Ishikawa (cell line): ENCODE results near the gene NF1.

Experiments
- CEBPB ChIP-seq: IDR thresholded peaks from 2 replicates; pipeline ENCODE4 v1.6.1; 2012
- EGR1 ChIP-seq: IDR thresholded peaks from 2 replicates; pipeline ENCODE4 v1.6.1; 2012
- EP300 ChIP-seq: IDR thresholded peaks from 2 replicates; pipeline ENCODE4 v1.6.1; 2012; ENCODE audit warnings: borderline replicate concordance
- FOXM1 ChIP-seq: IDR thresholded peaks from 2 replicates; pipeline ENCODE4 v1.6.1; 2012; ENCODE audit warnings: low read depth, borderline replicate concordance
- RAD21 ChIP-seq: IDR thresholded peaks from 2 replicates; pipeline ENCODE4 v1.6.1; 2012; ENCODE audit warnings: low read depth
- TAF1 ChIP-seq: IDR thresholded peaks from 2 replicates; pipeline ENCODE4 v1.6.1; 2012; ENCODE audit warnings: low read depth, mild to moderate bottlenecking
- YY1 ChIP-seq: IDR thresholded peaks from 2 replicates; pipeline ENCODE4 v1.6.1; 2012; ENCODE audit warnings: low read depth
- ZBTB7A ChIP-seq: IDR thresholded peaks from 2 replicates; pipeline ENCODE4 v1.6.1; 2012; ENCODE audit warnings: low read depth
- TF ChIP-seq, protein P1 (sequence below): IDR thresholded peaks from 2 replicates; pipeline ENCODE4 v1.6.1; 2012
- TF ChIP-seq, protein P2 (sequence below): IDR thresholded peaks from 2 replicates; pipeline ENCODE4 v1.6.1; 2012; ENCODE audit warnings: low read depth, mild to moderate bottlenecking

DNA sequence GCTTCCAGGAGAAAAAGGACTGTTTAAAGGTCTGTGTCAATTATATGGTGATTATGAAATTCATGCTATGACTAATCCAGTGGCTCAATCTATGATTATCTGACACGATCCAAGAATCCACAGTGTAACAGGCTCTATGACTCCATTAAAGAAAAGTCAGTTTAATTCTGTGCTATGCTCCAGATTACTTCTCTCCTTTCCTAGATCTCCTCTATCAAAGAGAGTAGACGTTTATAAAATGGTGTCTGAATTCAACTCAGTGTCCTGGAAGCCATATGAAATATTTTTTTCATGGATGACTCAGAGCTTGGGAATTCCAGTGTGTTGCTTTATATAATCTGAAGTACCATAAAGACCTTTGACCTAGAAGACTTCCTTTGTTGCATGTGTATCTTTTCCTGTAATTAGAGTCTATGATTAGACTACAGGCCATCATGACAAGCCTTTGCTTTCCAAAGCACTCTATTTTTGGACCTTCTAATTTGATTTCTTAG lies 27.0 kb upstream of the NF1 start:
- TF ChIP-seq YY1 (no peak), EP300 (no peak), FOXM1 (no peak), RAD21 (no peak), ZBTB7A (no peak), TAF1 (no peak), CEBPB (no peak), EGR1 (no peak)
- TF ChIP-seq, protein P1, sequence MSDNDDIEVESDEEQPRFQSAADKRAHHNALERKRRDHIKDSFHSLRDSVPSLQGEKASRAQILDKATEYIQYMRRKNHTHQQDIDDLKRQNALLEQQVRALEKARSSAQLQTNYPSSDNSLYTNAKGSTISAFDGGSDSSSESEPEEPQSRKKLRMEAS: no peak
- TF ChIP-seq, protein P2, sequence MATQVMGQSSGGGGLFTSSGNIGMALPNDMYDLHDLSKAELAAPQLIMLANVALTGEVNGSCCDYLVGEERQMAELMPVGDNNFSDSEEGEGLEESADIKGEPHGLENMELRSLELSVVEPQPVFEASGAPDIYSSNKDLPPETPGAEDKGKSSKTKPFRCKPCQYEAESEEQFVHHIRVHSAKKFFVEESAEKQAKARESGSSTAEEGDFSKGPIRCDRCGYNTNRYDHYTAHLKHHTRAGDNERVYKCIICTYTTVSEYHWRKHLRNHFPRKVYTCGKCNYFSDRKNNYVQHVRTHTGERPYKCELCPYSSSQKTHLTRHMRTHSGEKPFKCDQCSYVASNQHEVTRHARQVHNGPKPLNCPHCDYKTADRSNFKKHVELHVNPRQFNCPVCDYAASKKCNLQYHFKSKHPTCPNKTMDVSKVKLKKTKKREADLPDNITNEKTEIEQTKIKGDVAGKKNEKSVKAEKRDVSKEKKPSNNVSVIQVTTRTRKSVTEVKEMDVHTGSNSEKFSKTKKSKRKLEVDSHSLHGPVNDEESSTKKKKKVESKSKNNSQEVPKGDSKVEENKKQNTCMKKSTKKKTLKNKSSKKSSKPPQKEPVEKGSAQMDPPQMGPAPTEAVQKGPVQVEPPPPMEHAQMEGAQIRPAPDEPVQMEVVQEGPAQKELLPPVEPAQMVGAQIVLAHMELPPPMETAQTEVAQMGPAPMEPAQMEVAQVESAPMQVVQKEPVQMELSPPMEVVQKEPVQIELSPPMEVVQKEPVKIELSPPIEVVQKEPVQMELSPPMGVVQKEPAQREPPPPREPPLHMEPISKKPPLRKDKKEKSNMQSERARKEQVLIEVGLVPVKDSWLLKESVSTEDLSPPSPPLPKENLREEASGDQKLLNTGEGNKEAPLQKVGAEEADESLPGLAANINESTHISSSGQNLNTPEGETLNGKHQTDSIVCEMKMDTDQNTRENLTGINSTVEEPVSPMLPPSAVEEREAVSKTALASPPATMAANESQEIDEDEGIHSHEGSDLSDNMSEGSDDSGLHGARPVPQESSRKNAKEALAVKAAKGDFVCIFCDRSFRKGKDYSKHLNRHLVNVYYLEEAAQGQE: no peak
